Retinal pigment epithelial cell (primary cell): ENCODE data around the gene SPCS1.

Experiments
- DNase-seq: peaks from one replicate; pipeline ENCODE4 v3.0.0-alpha.2; 2010; ENCODE audit warnings: low read depth
- H3K4me3 ChIP-seq: 2 replicates; pipeline ENCODE4 v1.5.1; 2011; ENCODE audit warnings: mild to moderate bottlenecking, low read length, control low read depth, moderate library complexity
- TF ChIP-seq, protein P1 (sequence below): conservative IDR thresholded peaks from 2 replicates; pipeline ENCODE4 v1.5.1; 2011; ENCODE audit warnings: low read depth, low read length, control low read depth, inconsistent platforms

SPCS1 gene

DNA sequence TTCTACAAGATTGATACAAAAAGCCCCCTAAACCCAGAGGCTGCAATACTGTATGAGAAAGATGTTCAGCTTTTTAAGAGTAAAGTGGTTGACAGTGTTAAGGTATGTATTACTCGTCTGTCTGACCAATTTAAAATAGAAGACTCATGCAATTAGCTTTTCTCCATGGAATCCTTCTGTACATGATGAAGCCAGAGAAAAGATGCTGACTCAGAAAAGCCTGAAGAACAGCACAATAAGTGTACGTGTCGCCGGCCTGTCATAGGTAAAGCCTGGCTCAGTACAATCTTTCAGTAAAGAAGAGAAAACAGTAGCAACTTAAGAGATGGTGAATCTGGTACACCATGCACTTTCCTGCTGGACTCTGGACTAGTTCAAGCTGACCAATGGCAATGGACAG is 48.5 kb downstream of the SPCS1 start:
- TF ChIP-seq, protein P1, sequence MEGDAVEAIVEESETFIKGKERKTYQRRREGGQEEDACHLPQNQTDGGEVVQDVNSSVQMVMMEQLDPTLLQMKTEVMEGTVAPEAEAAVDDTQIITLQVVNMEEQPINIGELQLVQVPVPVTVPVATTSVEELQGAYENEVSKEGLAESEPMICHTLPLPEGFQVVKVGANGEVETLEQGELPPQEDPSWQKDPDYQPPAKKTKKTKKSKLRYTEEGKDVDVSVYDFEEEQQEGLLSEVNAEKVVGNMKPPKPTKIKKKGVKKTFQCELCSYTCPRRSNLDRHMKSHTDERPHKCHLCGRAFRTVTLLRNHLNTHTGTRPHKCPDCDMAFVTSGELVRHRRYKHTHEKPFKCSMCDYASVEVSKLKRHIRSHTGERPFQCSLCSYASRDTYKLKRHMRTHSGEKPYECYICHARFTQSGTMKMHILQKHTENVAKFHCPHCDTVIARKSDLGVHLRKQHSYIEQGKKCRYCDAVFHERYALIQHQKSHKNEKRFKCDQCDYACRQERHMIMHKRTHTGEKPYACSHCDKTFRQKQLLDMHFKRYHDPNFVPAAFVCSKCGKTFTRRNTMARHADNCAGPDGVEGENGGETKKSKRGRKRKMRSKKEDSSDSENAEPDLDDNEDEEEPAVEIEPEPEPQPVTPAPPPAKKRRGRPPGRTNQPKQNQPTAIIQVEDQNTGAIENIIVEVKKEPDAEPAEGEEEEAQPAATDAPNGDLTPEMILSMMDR: no peak
- no peak overlapping the region for H3K4me3 ChIP-seq
- no peak for DNase-seq

DNA sequence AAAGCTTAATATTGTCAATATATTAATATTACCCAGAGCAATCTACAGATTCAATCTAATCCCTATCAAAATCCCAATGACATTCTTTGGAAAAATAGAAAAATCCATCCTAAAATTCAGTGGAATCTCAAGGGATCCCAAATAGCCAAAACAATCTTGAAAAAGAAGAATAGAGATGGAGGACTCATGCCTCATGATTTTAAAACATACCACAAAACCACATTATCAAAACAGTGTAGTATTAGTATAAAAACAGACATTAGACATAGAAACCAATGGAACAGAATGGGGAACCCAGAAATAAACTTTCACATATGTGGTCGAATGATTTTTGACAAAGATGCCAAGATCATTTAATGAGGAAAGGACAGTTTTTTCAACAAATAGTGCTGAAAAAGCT is 50.2 kb downstream of the SPCS1 start:
- no peak for DNase-seq
- TF ChIP-seq, protein P1: no peak
- H3K4me3 ChIP-seq: no peak overlapping the region
